AG04449 (cell line): ENCODE measurements around the gene ZNF334.

Source experiments
- CTCF ChIA-PET: fragments of 350-600 bp; formaldehyde crosslinking; extraction: SDS; loops from one replicate; lab custom pipeline; 2021; ENCODE audit warnings: antibody characterized with exemption; lab: Yijun Ruan, JAX
- POLR2A ChIA-PET: fragments of 400-600, 350-600 bp; formaldehyde crosslinking; extraction: SDS; loops from one replicate; lab custom pipeline; 2020; ENCODE audit warnings: antibody characterized with exemption, inconsistent platforms; lab: Yijun Ruan, JAX
- DNase-seq: peaks from one replicate; pipeline ENCODE4 v3.0.0-alpha.2; 2010; ENCODE audit warnings: low read depth, low spot score
- H3K4me3 ChIP-seq: 2 replicates; pipeline ENCODE4 v1.5.1; 2011; ENCODE audit warnings: low read depth, mild to moderate bottlenecking, control low read depth, low read length
- CTCF ChIP-seq: IDR thresholded peaks from one replicate; pipeline ENCODE4 v1.5.1; 2011; ENCODE audit warnings: mild to moderate bottlenecking, moderate library complexity, low read length, control low read depth, inconsistent platforms; ENCODE audit not compliant: insufficient read depth; ENCODE audit errors: missing control alignments

The ZNF334 gene

DNA sequence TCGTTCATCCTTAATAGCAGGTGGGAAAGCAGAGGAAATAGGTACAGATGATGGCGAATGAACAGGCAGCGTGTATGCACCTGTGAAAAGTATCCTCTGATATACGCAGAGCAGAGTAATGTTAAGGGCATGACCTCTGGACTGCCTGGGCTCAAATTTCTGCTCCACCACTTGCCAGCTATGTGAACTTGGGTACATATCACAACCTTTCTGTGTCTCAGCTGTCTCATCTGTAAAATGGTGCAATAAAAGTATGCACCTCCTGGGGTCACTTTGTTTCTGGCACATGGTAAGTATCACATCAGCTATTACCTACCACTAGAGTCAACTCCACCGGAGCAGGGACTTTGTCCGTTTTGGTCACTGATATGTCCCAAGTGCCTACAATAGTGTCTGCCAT is 34.6 kb upstream of the ZNF334 start:
- POLR2A ChIA-PET, result no interaction called here
- no peak for DNase-seq
- no peak overlapping the region for H3K4me3 ChIP-seq
- CTCF ChIA-PET, result no interaction called here
- TF ChIP-seq CTCF, result no peak

GRCh38 chr20:46546936-46547335 is 33.6 kb upstream of the ZNF334 start:
- CTCF ChIA-PET, result no interaction called here

DNA sequence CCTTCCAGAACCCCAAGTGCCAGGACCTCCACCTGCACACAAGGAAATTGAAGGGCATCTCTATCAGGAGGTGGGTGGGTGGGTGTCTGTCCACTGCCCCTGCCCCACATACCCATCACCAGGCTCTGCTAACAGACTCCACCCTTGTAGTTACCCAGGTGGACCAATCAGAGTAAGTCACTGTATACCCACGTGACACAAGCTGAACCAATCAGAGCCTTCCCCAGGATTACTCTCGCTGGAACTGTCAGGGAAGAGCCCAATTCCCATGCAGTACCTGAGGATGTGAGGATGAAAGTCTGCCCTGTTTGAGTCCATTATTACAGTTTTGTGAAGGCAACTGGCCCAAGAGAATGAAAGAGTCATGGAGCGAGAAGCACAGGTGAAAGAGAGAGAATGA is 32.9 kb upstream of the ZNF334 start:
- TF ChIP-seq CTCF, result no peak
- no peak for DNase-seq
- POLR2A ChIA-PET, result no interaction called here
- H3K4me3 ChIP-seq, result no peak overlapping the region
- CTCF ChIA-PET, result no interaction called here

More at GRCh38 chr20:46546936-46547335, 33.6 kb upstream of the ZNF334 start:
- DNase-seq, result no peak
- POLR2A ChIA-PET, result no interaction called here
- no peak overlapping the region for H3K4me3 ChIP-seq
- TF ChIP-seq CTCF, result no peak

- H3K4me3 ChIP-seq, result no peak overlapping the region
- TF ChIP-seq CTCF, result no peak
- POLR2A ChIA-PET, result no interaction called here
- DNase-seq, result no peak
- CTCF ChIA-PET, result interaction anchor here (1.2 kb wide), 1 partner anchor 135 kb away, joined by 4 read pairs; no protein-coding TSS in a partner anchor
Measured at GRCh38 chr20:46545827-46546138, 32.4 kb upstream of the ZNF334 start.

DNA sequence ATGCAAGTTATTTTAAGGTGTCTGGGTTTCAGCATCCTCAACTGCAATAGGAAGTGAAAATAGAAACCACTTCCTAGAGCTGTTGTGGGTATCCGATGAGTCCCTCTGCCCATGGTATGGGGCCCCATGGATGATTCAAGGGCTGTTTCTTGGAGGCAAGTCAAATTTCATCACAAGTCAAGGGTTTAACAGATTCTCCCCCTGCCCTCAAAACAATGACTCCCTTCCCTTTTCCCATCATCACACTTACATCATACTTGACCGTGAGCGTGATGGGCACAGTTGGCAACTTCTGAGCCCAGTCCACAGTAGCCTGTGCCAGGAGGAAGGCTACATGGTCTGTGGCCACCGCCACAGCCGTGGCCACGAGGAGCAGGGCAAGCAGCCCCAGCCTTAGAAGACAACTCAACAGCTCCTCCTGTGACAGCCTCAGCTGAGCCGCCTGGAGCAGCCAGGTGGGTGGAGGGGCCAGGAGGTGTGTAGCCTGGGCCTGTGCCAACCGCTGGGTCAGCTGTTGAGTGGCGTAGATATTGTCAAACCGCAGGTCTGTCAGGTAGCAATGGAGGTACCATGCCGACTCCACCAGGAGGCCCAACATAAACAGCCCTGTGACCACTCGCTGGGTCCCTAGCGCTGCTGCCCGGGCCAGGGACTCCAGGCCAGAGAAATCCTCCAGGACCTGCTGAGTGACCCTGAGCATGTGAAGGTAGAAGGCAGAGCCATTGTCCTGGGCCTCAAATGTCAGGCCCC is 31.9 kb upstream of the ZNF334 start:
- POLR2A ChIA-PET, result no interaction called here
- CTCF ChIA-PET, result interaction anchor here (1.2 kb wide), 3 partner anchors 14 to 135 kb away, joined by 3 to 5 read pairs (median 4); no protein-coding TSS in a partner anchor
- no peak for DNase-seq
- no peak for TF ChIP-seq CTCF
- H3K4me3 ChIP-seq, result no peak overlapping the region

GRCh38 chr20:46544576-46544975 is 31.2 kb upstream of the ZNF334 start:
- CTCF ChIA-PET, result interaction anchor here (1.2 kb wide), 3 partner anchors 15 to 136 kb away, joined by 3 to 5 read pairs (median 4); no protein-coding TSS in a partner anchor
- no peak for TF ChIP-seq CTCF
- DNase-seq, result no peak
- no peak overlapping the region for H3K4me3 ChIP-seq
- POLR2A ChIA-PET, result no interaction called here
